IMR-90 (cell line): Measurements from ENCODE around the gene PTPRG. TPM values are rescaled to one million over a fixed set of nuclear protein-coding genes. Genes with fewer than 3 reads are reported as not detected.

Experiments used
- ATAC-seq: fragments of 200-7000 bp; cut with Tn5 transposase; 2 replicates; pipeline ENCODE4 v1.9.1; 2020; ENCODE audit warnings: low read depth, mild to moderate bottlenecking, moderate library complexity
- BruUV-seq: library from RNA; stranded (reverse); fragments of 400-500 nt; replicated peaks from 2 replicates; lab custom pipeline; 2021; lab: Mats Ljungman, UMichigan
- CTCF ChIA-PET: fragments of 300-600 bp; formaldehyde crosslinking; extraction: SDS; loops from one replicate; lab custom pipeline; 2021; ENCODE audit warnings: antibody characterized with exemption; lab: Yijun Ruan, JAX
- POLR2A ChIA-PET: fragments of 300-600 bp; sonication (Branson Sonifier 250); formaldehyde crosslinking; loops from one replicate; lab custom pipeline; 2022; ENCODE audit warnings: antibody characterized with exemption; ENCODE audit not compliant: unreplicated experiment; lab: Charles Lee
- DNase-seq: peaks from one replicate; pipeline ENCODE4 v3.0.0; 2013
- H2AFZ ChIP-seq: replicated peaks from 2 replicates; pipeline ENCODE3; 2013; ENCODE audit warnings: low read length, mild to moderate bottlenecking; ENCODE audit not compliant: poor library complexity
- H2AK5ac ChIP-seq: 2 replicates; pipeline ENCODE4 v1.6.1; 2013; ENCODE audit warnings: low read depth, low read length, inconsistent platforms
- H2AK9ac ChIP-seq: replicated peaks from 2 replicates; pipeline ENCODE3; 2013; ENCODE audit warnings: mild to moderate bottlenecking, low read depth, low read length, moderate library complexity; ENCODE audit not compliant: poor library complexity
- H2BK120ac ChIP-seq: 2 replicates; pipeline ENCODE4 v1.6.1; 2013; ENCODE audit warnings: low read depth, low read length, inconsistent platforms
- H2BK15ac ChIP-seq: 3 replicates; pipeline ENCODE4 v1.6.1; 2013; ENCODE audit warnings: low read depth, low read length, inconsistent platforms
- H2BK20ac ChIP-seq: 2 replicates; pipeline ENCODE4 v1.6.1; 2013; ENCODE audit warnings: low read depth, mild to moderate bottlenecking, inconsistent platforms, low read length, moderate library complexity
- H2BK5ac ChIP-seq: 2 replicates; pipeline ENCODE4 v1.6.1; 2013; ENCODE audit warnings: mild to moderate bottlenecking, low read depth, low read length, inconsistent platforms; ENCODE audit not compliant: poor library complexity, severe bottlenecking
- H3K14ac ChIP-seq: replicated peaks from 2 replicates; pipeline ENCODE4 v1.6.1; 2013; ENCODE audit warnings: low read depth, low read length, inconsistent platforms
- H3K18ac ChIP-seq: 2 replicates; pipeline ENCODE4 v1.6.1; 2013; ENCODE audit warnings: low read depth, low read length, control low read depth
- H3K23ac ChIP-seq: 2 replicates; pipeline ENCODE4 v1.6.1; 2013; ENCODE audit warnings: low read depth, low read length, inconsistent platforms
- H3K27ac ChIP-seq: 2 replicates; pipeline ENCODE4 v1.5.1; 2013; ENCODE audit warnings: mild to moderate bottlenecking, control low read depth, low read length; ENCODE audit not compliant: insufficient read depth
- H3K27me3 ChIP-seq: 2 replicates; pipeline ENCODE4 v1.6.1; 2013; ENCODE audit warnings: low read length; ENCODE audit not compliant: control insufficient read depth, insufficient read depth
- H3K36me3 ChIP-seq: 2 replicates; pipeline ENCODE4 v1.6.1; 2013; ENCODE audit warnings: low read length, mixed read lengths; ENCODE audit not compliant: control insufficient read depth, insufficient read depth
- H3K4ac ChIP-seq: 2 replicates; pipeline ENCODE4 v1.6.1; 2013; ENCODE audit warnings: low read depth, low read length, inconsistent platforms
- H3K4me1 ChIP-seq: 2 replicates; pipeline ENCODE4 v1.6.1; 2013; ENCODE audit warnings: low read length, mixed read lengths; ENCODE audit not compliant: control insufficient read depth, insufficient read depth
- H3K4me2 ChIP-seq: 2 replicates; pipeline ENCODE4 v1.6.1; 2013; ENCODE audit warnings: low read depth, mild to moderate bottlenecking, control low read depth, low read length, moderate library complexity
- H3K4me3 ChIP-seq: 2 replicates; pipeline ENCODE4 v1.5.1; 2013; ENCODE audit warnings: low read depth, mild to moderate bottlenecking, control low read depth, low read length, moderate library complexity; ENCODE audit not compliant: insufficient read depth
- H3K56ac ChIP-seq: 2 replicates; pipeline ENCODE4 v1.6.1; 2013; ENCODE audit warnings: low read length, inconsistent platforms; ENCODE audit not compliant: insufficient read depth; ENCODE audit errors: extremely low read depth
- H3K79me1 ChIP-seq, 2 experiments: 2 replicates each; pipeline ENCODE4 v1.6.1; 2013; ENCODE audit warnings: low read length in 2 of 2, inconsistent platforms in 1 of 2, low read depth in 1 of 2
- H3K9ac ChIP-seq: 2 replicates; pipeline ENCODE4 v1.6.1; 2013; ENCODE audit warnings: low read depth, low read length, control low read depth
- H3K9me1 ChIP-seq: 2 replicates; pipeline ENCODE4 v1.6.1; 2013; ENCODE audit warnings: low read length, inconsistent platforms; ENCODE audit not compliant: insufficient read depth
- H3K9me3 ChIP-seq: 2 replicates; pipeline ENCODE4 v1.6.1; 2013; ENCODE audit warnings: low read length; ENCODE audit not compliant: control insufficient read depth, insufficient read depth
- H4K20me1 ChIP-seq: 2 replicates; pipeline ENCODE4 v1.6.1; 2013; ENCODE audit warnings: low read length, inconsistent platforms; ENCODE audit not compliant: insufficient read depth
- H4K5ac ChIP-seq: 2 replicates; pipeline ENCODE4 v1.6.1; 2013; ENCODE audit warnings: mild to moderate bottlenecking, low read depth, low read length, control low read depth
- H4K8ac ChIP-seq, 2 experiments: 2 replicates each; pipeline ENCODE4 v1.6.1; 2013; ENCODE audit warnings: low read depth in 2 of 2, low read length in 2 of 2, control low read depth in 1 of 2, inconsistent platforms in 1 of 2
- H4K91ac ChIP-seq: 2 replicates; pipeline ENCODE4 v1.6.1; 2013; ENCODE audit warnings: low read depth, low read length, inconsistent platforms; ENCODE audit not compliant: insufficient read depth
- BHLHE40 ChIP-seq: fragments of 150-350 bp; IDR thresholded peaks from 2 replicates; pipeline ENCODE4 v1.6.1; 2016; ENCODE audit warnings: mild to moderate bottlenecking, low read depth, low read length
- CEBPB ChIP-seq: IDR thresholded peaks from 2 replicates; pipeline ENCODE4 v1.6.1; 2012; ENCODE audit warnings: low read depth, low read length, improper control_type of control experiment
- FOS ChIP-seq: fragments of 150-350 bp; IDR thresholded peaks from 2 replicates; pipeline ENCODE4 v1.6.1; 2016; ENCODE audit warnings: low read depth, low read length
- MAFK ChIP-seq: IDR thresholded peaks from 2 replicates; pipeline ENCODE4 v1.6.1; 2012; ENCODE audit warnings: low read depth, low read length, improper control_type of control experiment
- MXI1 ChIP-seq: IDR thresholded peaks from 2 replicates; pipeline ENCODE4 v1.6.1; 2012; ENCODE audit warnings: low read depth, mild to moderate bottlenecking, low read length, moderate library complexity, borderline replicate concordance
- POLR2A ChIP-seq: IDR thresholded peaks from 2 replicates; pipeline ENCODE4 v1.6.1; 2012; ENCODE audit warnings: mild to moderate bottlenecking, low read depth, low read length
- RCOR1 ChIP-seq: IDR thresholded peaks from 2 replicates; pipeline ENCODE4 v1.6.1; 2012; ENCODE audit warnings: mild to moderate bottlenecking, low read length, improper control_type of control experiment; ENCODE audit not compliant: insufficient replicate concordance
- RFX5 ChIP-seq: IDR thresholded peaks from 2 replicates; pipeline ENCODE4 v1.8.0; 2012; ENCODE audit warnings: low read depth, mild to moderate bottlenecking, low read length, moderate library complexity
- SMC3 ChIP-seq: fragments of 150-350 bp; IDR thresholded peaks from 2 replicates; pipeline ENCODE4 v1.6.1; 2016; ENCODE audit warnings: low read depth, mild to moderate bottlenecking, antibody characterized with exemption, low read length, moderate library complexity
- WGBS, 2 experiments: methylation state at CpG; one replicate each; pipeline versions ENCODE4 v1.1.5 to v1.1.7; 2013; ENCODE audit warnings: missing lambda C conversion rate in 2 of 2; ENCODE audit not compliant: insufficient read length in 1 of 2; ENCODE audit errors: extremely low coverage in 2 of 2; 5-methylcytosine and 5-hydroxymethylcytosine counted together
- dilution Hi-C: fragments of 300-500 bp; cut with HindIII; formaldehyde crosslinking; loops from one replicate; pipeline ENCODE4 v1.14.3; 2018; ENCODE audit warnings: low sequenced_read_pairs; ENCODE audit not compliant: unreplicated experiment
- in situ Hi-C: fragments of 300-500 bp; cut with MboI; formaldehyde crosslinking; loops from 3 replicates; pipeline ENCODE4 v1.14.3; 2019; ENCODE audit warnings: low sequenced_read_pairs, inconsistent platforms, mixed read lengths
- intact Hi-C: fragments of 100-400 bp; cut with micrococcal nuclease; formaldehyde crosslinking; loops from 2 replicates; pipeline ENCODE4 v1.10.0; 2022
- polyA plus RNA-seq, 3 experiments: library from polyadenylated mRNA; depleted of rRNA; stranded (reverse); fragments of >200 nt; gene quantifications; 2 replicates each; pipeline ENCODE4 v1.2.3, GENCODE V29; 2012; ENCODE audit warnings: low replicate concordance in 1 of 3
- total RNA-seq: library from RNA; depleted of rRNA; stranded (reverse); fragments of >200 nt; gene quantifications from 2 replicates; pipeline ENCODE4 v1.2.3, GENCODE V29; 2012
- TF ChIP-seq, protein P1 (sequence below): fragments of 150-350 bp; IDR thresholded peaks from 2 replicates; pipeline ENCODE4 v1.6.1; 2016; ENCODE audit warnings: low read depth, mild to moderate bottlenecking, low read length, moderate library complexity, borderline replicate concordance
- TF ChIP-seq, protein P2 (sequence below): conservative IDR thresholded peaks from 2 replicates; pipeline ENCODE4 v1.5.1; 2012; ENCODE audit warnings: mild to moderate bottlenecking, low read depth, low read length, improper control_type of control experiment

PTPRG gene
- total and polyA plus RNA-seq, 2 of the 4 experiments (the other 2 are of a cell fraction) = 7.7 to 31.0 TPM

DNA sequence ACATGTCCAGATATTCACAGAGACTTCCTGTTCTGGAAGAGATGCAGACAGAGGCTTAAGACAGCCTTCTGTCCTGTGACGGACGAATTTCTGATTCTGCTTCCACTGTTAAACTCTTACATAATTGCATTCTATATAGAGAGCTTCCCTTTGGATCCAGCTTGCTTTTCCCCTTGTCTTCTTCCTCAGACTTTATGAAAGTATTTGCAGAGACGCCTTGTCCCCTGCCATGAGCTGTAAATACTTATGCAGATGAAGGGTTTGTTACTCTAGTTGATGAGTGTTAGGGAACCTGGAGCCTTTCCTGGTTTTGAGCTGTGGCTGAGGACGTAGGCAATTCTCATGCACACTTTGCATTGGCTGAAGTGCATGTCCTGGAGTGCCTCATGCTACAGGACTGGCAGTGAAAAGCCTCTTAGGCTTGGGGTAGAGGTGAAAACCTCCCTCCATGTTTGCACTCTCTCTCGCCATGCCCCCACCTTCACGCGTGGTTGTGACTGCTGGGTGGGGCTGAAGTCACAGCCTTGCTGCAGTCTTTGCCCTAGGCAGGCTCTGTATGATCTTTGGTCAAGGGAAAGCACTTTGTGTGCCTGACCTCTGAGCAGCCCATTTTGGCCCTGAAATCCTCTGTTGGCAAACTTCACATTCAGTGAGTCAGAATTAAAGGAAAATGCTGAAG lies 286.6 kb downstream of the PTPRG start:
- CTCF ChIA-PET = no interaction called here
- peak overlapping the region; percentile 60 for H3K14ac ChIP-seq
- H3K27ac ChIP-seq = no peak overlapping the region
- H2BK120ac ChIP-seq = 0 out of 2 replicates have a peak overlapping the region, but pooled peaks have one; percentile 11
- BruUV-seq = no TSS peak
- peaks cover 14% of the 10 kb centered on the region for H3K4me1 ChIP-seq
- no peak overlapping the region for H2AK9ac ChIP-seq
- H3K36me3 ChIP-seq = no peaks in the 10 kb centered on the region
- ATAC-seq (peak; percentile 37), DNase-seq (no peak)
- H3K9me1 ChIP-seq = peaks cover 4% of the 10 kb centered on the region
- no peak overlapping the region; the same call in 2 of the 3 replicates for H2BK15ac ChIP-seq
- WGBS, 2 experiments = no CpG with 5 or more reads among the region's 7 CpGs
- dilution Hi-C loops = no loop called here
- intact Hi-C loops = no loop called here
- H4K5ac ChIP-seq = no peak overlapping the region
- H3K9me3 ChIP-seq = no peaks in the 10 kb centered on the region
- peak overlapping the region; percentile 32; the same call in 1 of the 2 replicates for H3K4me2 ChIP-seq
- H4K20me1 ChIP-seq = peaks cover 12% of the 10 kb centered on the region; the same call in 1 of the 2 replicates
- in situ Hi-C loops = no loop called here
- peak overlapping the region; percentile 8; the same call in 1 of the 2 replicates for H3K23ac ChIP-seq
- POLR2A ChIA-PET = no interaction called here
- H3K79me1 ChIP-seq = peaks cover 22 to 45% of the 10 kb centered on the region in 2 experiments
- H3K56ac ChIP-seq = no peak overlapping the region
- no peak overlapping the region for H2AFZ ChIP-seq
- peak overlapping the region; percentile 41 for H3K4ac ChIP-seq
- no peak overlapping the region for H2BK20ac ChIP-seq
- H2AK5ac ChIP-seq = peak overlapping the region; percentile 45; the same call in 1 of the 2 replicates
- H3K9ac ChIP-seq = no peak overlapping the region
- no peak overlapping the region for H4K91ac ChIP-seq
- H3K4me3 ChIP-seq = no peak overlapping the region
- no peak overlapping the region for H2BK5ac ChIP-seq
- H3K18ac ChIP-seq = no peak overlapping the region
- H4K8ac ChIP-seq = no peak overlapping the region
- no peaks in the 10 kb centered on the region for H3K27me3 ChIP-seq
- TF ChIP-seq, protein P1, sequence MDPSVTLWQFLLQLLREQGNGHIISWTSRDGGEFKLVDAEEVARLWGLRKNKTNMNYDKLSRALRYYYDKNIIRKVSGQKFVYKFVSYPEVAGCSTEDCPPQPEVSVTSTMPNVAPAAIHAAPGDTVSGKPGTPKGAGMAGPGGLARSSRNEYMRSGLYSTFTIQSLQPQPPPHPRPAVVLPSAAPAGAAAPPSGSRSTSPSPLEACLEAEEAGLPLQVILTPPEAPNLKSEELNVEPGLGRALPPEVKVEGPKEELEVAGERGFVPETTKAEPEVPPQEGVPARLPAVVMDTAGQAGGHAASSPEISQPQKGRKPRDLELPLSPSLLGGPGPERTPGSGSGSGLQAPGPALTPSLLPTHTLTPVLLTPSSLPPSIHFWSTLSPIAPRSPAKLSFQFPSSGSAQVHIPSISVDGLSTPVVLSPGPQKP = no peak
- TF ChIP-seq RCOR1 (no peak), MAFK (no peak), RFX5 (no peak), SMC3 (no peak), MXI1 (no peak), POLR2A (no peak), FOS (no peak), CEBPB (no peak), BHLHE40 (no peak)
- TF ChIP-seq, protein P2, sequence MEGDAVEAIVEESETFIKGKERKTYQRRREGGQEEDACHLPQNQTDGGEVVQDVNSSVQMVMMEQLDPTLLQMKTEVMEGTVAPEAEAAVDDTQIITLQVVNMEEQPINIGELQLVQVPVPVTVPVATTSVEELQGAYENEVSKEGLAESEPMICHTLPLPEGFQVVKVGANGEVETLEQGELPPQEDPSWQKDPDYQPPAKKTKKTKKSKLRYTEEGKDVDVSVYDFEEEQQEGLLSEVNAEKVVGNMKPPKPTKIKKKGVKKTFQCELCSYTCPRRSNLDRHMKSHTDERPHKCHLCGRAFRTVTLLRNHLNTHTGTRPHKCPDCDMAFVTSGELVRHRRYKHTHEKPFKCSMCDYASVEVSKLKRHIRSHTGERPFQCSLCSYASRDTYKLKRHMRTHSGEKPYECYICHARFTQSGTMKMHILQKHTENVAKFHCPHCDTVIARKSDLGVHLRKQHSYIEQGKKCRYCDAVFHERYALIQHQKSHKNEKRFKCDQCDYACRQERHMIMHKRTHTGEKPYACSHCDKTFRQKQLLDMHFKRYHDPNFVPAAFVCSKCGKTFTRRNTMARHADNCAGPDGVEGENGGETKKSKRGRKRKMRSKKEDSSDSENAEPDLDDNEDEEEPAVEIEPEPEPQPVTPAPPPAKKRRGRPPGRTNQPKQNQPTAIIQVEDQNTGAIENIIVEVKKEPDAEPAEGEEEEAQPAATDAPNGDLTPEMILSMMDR = no peak
